Measurements from ENCODE around the gene INSL3.
"Not testable (repeated sequence)": the region's sequence is repeated elsewhere in the genome, so short reads cannot be mapped to it uniquely, and the experiment has no call there.

Gene INSL3

DNA sequence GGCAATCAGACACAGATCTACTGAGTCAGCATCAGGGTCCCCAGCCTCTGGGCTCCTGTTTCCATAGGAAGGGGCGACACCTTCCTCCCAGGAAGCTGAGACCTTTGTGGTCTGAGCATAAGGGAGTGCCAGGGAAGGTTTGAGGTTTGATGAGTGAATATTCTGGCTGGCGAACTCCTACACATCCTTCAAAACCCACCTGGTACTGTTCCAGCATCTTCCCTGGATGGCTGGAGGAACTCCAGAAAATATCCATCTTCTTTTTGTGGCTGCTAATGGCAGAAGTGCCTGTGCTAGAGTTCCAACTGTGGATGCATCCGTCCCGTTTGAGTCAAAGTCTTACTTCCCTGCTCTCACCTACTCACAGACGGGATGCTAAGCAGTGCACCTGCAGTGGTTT, 9.2 kb downstream of the INSL3 start:
- no peak for DNase-seq (ENCODE audit: low spot score)

DNA sequence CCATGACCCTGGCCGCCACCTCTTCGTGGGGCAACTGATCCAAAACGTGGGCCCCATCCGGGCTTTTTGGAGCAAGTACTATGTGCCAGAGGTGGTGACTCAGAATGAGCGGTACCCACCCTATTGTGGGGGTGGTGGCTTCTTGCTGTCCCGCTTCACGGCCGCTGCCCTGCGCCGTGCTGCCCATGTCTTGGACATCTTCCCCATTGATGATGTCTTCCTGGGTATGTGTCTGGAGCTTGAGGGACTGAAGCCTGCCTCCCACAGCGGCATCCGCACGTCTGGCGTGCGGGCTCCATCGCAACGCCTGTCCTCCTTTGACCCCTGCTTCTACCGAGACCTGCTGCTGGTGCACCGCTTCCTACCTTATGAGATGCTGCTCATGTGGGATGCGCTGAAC, 9.6 kb downstream of the INSL3 start:
- DNase-seq (ENCODE audit: low spot score) = no peak

DNA sequence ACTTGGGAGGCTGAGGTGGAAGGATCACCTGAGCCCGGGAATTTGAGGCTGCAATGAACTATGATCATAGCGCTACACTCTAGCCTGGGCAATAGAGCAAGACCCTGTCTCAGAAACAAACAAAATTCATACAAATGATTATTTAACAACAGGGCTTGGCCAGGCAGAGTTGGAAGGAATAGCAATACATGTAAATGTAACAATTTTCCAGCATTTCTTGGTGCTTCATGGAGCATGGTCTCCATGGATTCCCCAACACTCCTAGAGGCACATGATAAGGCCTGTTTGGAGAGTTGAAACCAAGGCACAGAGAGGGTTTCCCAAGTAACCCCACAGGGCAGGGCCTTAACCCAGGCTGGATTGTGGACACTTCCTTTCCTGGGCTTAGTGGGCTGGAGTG, 10.2 kb downstream of the INSL3 start:
- no peak for DNase-seq (ENCODE audit: low spot score)

DNA sequence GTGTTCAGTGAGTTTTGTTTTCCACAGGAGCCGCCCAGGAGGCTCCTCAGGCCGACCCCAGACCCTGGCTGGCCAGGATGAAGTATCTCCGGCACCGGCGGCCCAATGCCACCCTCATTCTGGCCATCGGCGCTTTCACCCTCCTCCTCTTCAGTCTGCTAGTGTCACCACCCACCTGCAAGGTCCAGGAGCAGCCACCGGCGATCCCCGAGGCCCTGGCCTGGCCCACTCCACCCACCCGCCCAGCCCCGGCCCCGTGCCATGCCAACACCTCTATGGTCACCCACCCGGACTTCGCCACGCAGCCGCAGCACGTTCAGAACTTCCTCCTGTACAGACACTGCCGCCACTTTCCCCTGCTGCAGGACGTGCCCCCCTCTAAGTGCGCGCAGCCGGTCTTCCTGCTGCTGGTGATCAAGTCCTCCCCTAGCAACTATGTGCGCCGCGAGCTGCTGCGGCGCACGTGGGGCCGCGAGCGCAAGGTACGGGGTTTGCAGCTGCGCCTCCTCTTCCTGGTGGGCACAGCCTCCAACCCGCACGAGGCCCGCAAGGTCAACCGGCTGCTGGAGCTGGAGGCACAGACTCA, 13.5 kb downstream of the INSL3 start:
- no peak for DNase-seq (ENCODE audit: low spot score)

DNA sequence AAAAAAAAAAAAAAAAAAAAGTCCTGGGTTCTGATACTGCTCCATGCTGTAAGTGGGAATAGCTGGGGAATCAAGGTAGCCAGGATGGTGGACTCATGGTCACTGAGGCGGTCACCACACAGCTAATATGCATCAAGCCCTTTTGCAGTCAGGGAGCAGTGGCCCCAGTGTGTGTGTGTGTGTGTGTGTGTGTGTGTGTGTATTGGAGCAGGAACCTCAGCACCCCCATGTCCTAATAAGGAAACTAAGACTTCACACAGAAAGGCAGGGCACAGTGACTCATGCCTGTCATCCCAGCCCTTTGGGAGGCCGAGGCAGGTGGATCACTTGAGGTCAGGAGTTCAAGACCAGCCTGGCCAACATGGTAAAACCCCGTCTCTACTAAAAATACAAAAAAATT, 14.4 kb downstream of the INSL3 start:
- no peak for DNase-seq (ENCODE audit: low spot score)

DNA sequence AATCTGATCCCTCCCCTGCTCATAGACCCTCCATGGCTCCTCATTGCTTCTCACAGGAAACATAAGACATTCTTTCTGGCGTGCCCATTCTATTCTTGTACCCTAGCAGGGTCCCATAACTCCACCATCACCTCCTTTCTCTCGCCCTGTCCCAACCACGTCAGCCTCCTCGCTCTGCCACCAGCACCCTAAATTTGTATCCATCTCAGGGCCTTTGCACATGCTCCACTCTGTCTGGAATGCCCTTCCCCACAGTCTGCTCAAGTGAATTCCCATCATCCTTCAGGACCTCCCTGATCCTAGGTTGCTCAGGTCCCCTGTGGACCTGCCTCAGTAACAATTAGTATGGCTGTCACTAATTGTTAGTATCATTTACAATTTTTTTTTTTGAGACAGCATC, 15.9 kb downstream of the INSL3 start:
- no peak for DNase-seq (ENCODE audit: low spot score)

DNA sequence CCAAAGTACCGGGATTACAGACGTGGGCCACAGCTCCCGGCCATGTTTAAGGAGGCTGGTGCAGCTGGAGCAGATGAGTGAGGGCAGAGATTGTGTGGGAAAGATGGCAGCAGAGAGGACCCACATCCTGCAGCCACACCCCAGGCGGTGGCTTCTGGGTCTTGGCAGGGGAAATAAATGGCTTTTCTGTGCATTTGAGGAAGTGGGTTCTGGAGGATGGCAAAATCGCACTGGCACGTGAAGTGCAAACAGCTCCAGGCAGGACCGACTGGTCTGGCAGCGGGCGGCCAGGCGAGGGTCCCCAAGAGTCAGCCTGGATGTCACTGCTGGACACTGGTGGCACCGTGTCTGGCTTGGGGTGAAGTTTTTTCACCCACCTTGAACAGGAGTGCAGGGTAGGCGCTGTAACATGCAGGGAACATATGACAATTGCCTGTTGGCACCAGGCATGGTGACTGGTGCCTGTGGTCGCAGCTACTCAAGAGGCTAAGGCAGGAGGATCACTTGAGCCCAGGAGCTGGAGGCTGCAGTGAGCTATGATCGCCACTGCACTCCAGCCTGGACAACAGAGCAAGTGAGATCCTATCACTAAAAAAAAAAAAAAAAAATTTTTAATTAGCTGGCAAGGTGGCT, 17.9 kb downstream of the INSL3 start:
- DNase-seq (ENCODE audit: low spot score) = no peak

DNA sequence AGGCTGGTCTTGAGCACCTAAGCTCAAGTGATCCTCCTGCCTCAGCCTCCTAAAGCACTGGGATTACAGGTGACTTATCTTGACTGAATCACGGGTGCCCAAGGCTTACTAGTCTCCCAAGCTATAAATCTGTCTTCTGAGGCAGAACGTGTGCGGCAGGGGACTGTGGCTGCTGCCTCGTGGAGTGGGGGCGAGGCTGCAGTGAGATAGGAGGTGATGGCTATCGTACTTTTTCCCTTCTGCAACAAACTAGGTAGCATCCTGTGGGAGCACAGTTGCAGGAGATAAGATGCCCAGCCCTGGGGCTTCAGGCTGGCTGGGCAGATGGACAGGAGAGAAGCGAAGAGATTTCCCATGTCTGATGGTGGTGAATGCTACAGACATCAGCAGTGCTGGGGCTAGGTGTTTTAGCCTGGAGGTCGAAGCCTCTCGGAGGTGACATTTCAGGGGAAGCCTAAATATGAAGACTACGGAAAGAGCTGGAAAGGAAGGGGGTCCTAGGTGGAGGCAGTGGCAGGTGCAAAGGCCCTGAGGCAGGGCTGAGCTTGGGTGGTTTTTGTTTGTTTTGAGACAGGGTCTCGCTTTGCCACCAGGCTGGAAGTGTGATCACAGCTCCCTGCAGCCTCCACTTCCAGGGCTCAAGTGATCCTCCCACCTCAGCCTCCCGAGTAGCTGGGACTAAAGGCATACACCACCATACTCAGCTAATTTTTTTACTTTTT, 19.0 kb downstream of the INSL3 start:
- no peak for DNase-seq (ENCODE audit: low spot score)

DNA sequence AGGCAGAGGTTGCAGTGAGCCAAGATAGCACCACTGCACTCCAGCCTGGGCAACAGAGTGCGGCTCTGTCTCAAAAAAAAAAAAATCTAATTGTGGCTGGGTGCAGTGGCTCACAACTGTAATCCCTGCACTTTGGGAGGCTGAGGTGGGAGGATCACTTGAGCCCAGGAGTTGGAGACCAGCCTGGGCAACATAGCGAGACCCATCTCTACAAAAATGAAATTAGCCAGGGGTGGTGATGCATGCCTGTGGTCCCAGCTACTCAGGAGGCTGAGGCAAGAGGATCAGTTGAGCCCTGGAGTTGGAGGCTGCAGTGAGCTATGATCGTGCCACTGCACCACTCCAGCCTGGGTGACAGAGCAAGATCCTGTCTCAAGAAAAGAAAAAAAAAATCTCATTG, 22.7 kb downstream of the INSL3 start:
- not testable (repeated sequence) for DNase-seq (ENCODE audit: low spot score)

DNA sequence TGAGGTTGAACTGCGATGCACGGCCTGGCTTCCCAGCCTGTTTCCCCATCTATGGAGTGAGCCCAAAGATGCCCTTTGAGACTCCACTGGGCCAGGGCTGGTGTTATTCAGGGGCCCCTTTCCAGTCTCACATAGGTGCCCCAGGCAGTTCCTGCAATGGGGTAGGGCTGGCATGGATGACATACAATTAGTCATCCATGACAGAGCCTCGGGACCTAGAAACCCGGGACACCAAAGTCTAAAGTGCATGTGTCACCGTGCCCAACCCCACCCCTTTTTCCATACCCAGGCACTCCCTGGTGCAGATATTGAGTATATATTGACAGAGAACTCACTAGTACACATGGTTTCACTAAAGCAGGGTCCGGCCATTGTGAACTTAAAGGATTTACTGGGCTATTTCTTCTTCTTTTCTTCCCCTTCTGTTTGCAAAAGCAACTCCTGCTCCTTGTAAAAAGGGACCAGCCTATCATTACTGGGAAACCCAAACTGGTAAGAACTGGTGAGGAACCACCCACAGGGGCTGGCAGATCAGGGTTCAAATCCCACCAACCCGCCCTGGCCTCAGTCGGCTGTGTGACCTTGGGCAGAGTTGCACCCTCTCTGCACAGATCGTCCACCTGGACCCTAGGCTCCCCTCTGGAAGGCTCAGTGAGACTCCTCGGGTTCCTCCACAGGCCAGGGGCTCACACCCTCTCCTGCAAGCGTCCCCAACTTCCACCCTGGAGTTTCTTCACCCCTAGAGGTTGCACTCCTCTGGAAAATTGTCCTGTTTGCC, 23.7 kb downstream of the INSL3 start:
- DNase-seq (ENCODE audit: low spot score) = no peak

DNA sequence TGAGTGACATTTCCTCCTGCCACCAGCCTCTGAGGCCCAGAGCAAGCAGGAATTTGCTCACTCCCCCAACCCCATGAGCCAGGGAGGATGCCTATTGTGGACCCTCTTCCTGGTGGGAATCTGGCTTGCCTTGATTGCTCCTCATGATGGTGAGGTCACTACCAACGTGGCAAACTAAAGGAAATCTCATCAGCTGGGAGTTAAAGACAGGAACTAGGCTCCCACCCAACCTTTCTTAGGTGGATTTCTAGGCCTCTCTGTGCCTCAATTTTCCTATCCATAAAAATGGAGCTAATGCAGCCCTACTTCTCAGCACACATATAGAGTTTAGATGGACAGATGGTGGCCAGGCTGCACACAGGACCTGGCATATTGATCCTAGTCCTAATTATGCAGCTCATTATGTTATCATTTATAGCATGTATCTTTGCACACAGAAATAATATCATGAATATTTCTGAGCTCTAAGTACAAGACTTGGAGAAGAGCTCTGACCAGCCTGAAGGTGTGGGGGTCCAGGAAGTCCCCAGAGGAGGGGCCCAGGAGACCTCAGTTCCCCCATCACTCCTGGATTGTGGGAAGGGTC, 24.4 kb downstream of the INSL3 start:
- DNase-seq (ENCODE audit: low spot score) = no peak

DNA sequence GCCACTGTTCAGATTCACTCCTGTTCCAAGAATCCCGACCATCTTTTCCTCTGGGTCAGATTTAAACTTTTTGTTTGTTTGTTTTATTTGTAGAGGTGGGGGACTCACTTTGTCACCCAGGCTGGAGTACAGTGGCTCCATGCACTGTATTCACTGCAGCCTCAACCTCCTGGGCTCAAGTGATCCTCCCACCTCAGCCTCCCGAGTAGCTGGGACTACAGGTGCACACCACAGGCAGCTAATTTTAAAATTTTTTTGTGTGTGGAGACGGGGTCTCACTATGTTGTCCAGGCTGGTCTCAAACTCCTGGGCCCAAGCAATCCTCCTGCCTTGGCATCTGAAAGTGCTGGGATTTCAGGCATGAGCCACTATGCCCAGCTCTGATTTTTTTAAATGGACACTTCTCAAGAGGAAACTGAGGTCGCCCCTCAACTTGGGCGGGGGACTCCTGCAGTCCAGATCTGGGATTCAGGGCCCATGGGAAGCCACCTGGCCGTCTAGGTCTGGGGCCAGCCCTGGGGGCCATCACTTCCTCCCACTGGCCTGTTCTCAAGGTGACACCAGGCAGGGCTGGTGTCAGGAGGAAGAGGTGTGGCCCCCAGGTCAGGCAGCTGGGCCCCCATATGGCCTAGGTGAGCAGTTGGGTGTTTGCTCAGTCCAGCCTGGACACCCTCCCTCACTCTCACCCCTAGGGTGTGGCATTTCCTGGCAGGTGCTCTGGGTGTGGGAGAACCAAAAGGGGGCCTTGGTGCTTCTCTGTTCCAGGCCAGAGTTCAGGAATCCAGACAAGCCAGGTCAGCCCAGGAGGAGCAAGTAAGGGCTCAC, 25.1 kb downstream of the INSL3 start:
- no peak for DNase-seq (ENCODE audit: low spot score)

DNA sequence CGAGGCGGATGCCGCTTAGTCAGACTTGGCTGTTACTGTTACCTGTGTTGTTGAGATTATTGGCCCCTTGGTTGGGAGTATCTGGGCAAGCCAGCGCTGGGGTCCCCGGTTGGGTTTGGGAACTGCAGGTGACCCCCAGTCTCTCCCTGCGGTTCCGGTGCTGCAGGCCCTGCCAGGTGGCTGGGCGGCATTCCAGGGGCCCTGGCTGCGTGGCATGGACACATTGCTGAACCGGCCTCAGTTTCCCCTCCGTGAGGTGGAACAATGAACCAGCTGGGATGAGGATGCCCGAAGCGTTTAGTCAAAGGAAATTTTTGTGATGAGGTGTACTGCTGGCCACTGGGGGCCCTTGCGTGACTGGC, 25.8 kb downstream of the INSL3 start:
- no peak for DNase-seq (ENCODE audit: low spot score)

DNA sequence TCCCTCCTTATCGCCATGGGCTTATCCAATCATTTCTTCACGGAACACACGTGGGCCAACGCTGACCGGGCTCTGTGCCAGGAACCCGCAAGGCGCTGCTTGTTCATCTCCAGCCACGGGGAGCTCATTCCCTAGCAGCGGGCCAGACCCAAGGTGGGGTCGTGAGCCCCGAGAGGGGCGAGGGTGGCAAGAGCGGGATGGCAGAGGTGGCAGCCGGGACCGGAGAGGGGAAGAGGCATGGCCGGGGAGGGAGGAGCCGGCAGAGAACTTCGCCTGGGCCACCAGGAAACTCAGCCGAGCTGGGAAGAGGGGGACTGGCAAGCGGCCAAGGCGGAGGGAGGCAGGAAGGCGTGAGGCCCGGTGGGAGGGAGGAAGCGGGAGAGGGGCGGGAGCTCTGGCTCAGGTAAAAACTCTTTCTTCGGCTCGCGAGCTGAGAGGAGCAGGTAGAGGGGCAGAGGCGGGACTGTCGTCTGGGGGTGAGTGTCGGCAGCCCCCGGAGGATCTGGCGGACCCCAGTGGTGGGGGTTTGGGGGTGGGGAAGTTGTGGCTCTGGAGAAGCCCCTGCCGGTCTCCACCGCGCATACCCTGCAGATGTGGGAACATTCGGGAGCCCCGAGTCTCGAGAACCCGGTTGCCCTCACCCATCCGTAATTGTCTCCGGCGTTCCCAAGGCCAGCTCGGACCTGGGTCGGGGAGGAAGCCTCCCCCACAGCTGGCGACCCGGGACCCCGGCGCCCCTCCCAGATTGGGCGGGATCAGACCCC, 26.4 kb downstream of the INSL3 start, which contains the start of gene B3GNT3:
Gene B3GNT3, plus strand, starts transcription at position 408 of the 764 bp plus-strand sequence. CDS start 12,670 bp downstream, outside the sequence.
- no peak for DNase-seq (ENCODE audit: low spot score)

DNA sequence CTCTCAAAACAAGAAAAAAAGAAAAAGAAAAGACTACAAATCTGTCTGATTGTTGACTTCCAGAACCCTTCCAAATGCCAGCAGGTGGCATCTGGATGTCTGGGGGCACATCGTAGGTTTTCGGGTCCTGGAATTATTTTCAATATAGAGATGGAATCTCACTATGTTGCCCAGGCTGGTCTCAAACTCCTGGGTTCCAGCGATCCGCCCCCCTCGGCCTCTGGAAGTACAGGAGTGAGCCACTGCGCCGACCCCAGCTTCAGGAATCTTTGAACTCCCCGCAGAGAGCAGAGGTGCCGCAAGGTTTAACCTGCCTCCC, 26.9 kb downstream of the INSL3 start:
- no peak for DNase-seq (ENCODE audit: low spot score)

DNA sequence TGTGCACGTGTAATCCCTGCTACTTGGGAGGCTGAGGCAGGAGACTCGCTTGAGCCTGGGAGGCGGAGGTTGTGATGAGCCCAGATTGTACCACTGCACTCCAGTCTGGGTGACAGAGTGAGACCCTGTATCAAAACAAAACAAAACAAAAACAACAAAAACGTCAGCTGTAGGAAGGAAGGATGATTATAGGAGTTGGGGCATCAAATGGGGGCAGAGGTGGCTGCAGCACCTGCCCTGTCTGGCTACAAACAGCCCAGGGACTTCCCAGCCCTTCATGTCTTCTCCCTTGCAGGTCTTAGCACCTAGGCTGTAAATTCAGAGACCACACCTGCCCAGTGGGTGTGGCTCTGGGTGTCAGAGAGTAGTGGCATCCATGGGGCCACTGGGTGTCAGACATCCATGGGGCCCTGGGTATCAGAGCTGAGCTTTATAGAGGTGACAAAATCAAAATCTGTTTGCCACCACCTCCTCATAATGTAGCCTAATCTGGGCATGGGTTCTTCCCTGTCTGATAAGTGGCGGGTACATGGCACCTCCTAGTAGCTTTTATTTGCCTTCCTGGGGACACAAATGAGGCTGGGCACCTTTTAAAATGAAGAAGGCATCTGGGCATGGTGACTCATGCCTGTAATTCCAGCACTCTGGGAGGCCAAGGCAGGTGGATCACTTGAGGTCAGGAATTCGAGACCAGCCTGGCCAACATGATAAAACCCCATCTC, 31.1 kb downstream of the INSL3 start:
- DNase-seq (ENCODE audit: low spot score) = no peak

DNA sequence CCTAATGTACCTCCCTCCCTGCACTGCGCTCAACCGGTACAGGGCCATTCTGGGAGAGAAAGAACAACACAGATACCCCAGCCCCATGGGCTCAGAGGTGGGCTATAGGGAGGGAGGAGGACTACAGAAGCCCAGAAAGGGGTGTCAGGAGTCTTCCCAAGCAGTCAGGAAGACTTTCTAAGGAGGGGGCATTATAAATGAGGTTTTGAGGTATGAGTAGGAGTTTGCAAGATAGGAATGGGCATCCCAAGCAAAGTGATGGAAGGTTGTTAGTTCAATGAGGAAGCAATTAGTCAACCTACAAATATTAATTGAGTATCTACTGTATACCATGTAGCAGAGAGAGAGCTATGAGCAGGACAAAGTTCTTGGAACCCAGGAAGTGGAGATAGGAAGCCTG, 32.7 kb downstream of the INSL3 start:
- DNase-seq (ENCODE audit: low spot score) = no peak

DNA sequence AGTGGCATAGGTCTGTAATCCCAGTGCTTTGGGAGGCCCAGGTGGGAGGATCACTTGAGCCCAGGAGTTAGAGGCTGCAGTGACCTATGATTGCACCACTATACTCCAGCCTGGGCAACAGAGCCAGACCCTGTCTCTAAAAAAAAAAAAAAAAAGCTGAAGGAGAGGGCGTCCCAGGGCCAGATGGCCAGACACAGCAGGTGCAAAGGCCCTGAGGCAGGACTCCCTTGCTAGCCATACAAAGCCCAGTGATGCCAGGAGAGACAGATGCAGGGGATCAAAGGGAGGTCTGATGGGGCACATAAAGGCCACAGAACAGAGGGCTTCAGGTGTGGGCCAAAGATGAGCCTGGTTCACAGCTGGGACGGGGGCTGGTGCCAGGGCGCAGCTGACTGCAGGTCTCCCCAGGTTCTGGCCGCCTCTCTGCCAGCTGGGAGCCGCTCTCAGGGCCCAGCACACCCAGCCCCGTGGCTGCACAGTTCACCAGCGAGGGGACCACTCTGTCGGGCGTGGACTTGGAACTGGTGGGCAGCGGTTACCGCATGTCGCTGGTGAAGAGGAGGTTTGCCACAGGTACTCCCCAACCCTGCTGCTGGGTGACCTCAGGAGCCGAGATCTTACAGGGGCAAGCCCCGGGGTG, 33.9 kb downstream of the INSL3 start:
- no peak for DNase-seq (ENCODE audit: low spot score)

DNA sequence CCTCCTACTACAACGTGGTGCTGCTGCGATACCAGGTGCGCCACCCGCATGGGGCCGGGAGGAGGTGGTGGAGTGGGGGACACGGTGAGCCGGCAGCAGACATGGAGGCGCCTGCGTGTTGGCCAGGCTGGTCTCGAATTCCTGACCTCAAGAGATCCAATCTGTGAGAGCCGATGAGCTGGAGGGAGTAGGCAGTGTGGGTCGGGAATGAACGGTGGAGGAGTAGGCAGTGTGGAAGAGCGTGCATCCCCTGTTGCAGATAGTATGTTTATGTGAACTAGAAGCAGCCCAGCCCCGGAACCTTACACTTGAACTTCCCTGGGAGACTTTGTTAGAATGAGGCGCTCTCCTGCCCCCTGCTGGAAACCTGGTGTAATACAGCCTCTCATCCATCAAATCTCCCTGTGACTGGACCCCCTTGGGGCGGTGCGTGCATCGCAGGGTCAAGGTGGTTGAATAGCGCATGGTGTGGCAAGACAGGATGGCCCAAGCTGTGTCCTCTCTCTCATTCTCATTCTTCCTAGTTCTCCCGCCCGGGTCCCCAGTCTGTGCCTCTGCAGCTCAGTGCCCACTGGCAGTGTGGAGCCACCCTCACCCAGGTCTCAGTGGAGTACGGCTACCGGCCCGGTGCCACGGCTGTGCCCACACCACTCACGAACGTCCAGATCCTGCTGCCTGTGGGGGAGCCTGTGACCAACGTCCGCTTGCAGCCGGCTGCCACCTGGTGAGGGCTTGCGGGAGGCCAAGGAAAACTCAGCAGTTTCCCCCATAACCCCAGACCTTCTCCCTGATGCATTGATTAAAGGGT, 36.9 kb downstream of the INSL3 start:
- DNase-seq (ENCODE audit: low spot score) = peak; percentile 80
